ENCODE results near the gene NOS3.
"Not testable (repeated sequence)": the region's sequence is repeated elsewhere in the genome, so short reads cannot be mapped to it uniquely, and the experiment has no call there.

Gene NOS3

GRCh38 chr7:151017370-151017952, 26.6 kb downstream of the NOS3 start:
- DNase-seq (ENCODE audit: low read depth in 2 of 2) = no peak

- peak; percentile 60 to 73 for DNase-seq (ENCODE audit: low read depth in 2 of 2)
These were observed 27.2 kb downstream of the NOS3 start for GRCh38 chr7:151017953-151018420.

GRCh38 chr7:151018421-151019129, 27.8 kb downstream of the NOS3 start:
- no peak for DNase-seq (ENCODE audit: low read depth in 2 of 2)

GRCh38 chr7:151019130-151019447, 28.3 kb downstream of the NOS3 start:
- no peak for DNase-seq (ENCODE audit: low read depth in 2 of 2)

GRCh38 chr7:151020231-151020630, 29.4 kb downstream of the NOS3 start:
- no peak for DNase-seq (ENCODE audit: low read depth in 2 of 2)

GRCh38 chr7:151023232-151023631, 32.4 kb downstream of the NOS3 start:
- DNase-seq (ENCODE audit: low read depth in 2 of 2) = no peak

GRCh38 chr7:151024435-151025056, 33.7 kb downstream of the NOS3 start, which contains the start of gene ATG9B:
ATG9B (minus strand) TSS chr7:151024494; CDS start chr7:151024423, 71 bp downstream.
- DNase-seq (ENCODE audit: low read depth in 2 of 2) = no peak

GRCh38 chr7:151025924-151026671, 35.3 kb downstream of the NOS3 start:
- DNase-seq (ENCODE audit: low read depth in 2 of 2) = no peak

- not testable (repeated sequence) for DNase-seq (ENCODE audit: low read depth in 2 of 2)
These were observed 36.2 kb downstream of the NOS3 start for GRCh38 chr7:151026771-151027727.

- DNase-seq (ENCODE audit: low read depth in 2 of 2) = not testable (repeated sequence)
These were observed 36.9 kb downstream of the NOS3 start for GRCh38 chr7:151027728-151028130.

- DNase-seq (ENCODE audit: low read depth in 2 of 2) = peak; percentile 92 to 99
These were observed 37.5 kb downstream of the NOS3 start, which contains the start of gene ABCB8 for GRCh38 chr7:151028131-151028947. ABCB8 (plus strand) TSS chr7:151028450; CDS start chr7:151028516, 66 bp downstream.

GRCh38 chr7:151028948-151029501, 38.2 kb downstream of the NOS3 start:
- no peak for DNase-seq (ENCODE audit: low read depth in 2 of 2)

GRCh38 chr7:151031011-151031410, 40.2 kb downstream of the NOS3 start:
- no peak for DNase-seq (ENCODE audit: low read depth in 2 of 2)

- DNase-seq (ENCODE audit: low read depth in 2 of 2) = no peak
These were observed 42.4 kb downstream of the NOS3 start for GRCh38 chr7:151032936-151033863.

- no peak for DNase-seq (ENCODE audit: low read depth in 2 of 2)
These were observed 43.0 kb downstream of the NOS3 start for GRCh38 chr7:151033864-151034249.

- DNase-seq (ENCODE audit: low read depth in 2 of 2) = no peak
These were observed 43.7 kb downstream of the NOS3 start for GRCh38 chr7:151034312-151035025.

GRCh38 chr7:151035026-151035717, 44.4 kb downstream of the NOS3 start:
- DNase-seq (ENCODE audit: low read depth in 2 of 2) = no peak

Measured in stimulated activated CD8-positive, alpha-beta memory T cell treated with anti-CD3 and anti-CD28 coated beads, Interleukin-7, amount 100 ng/mL, for 4 hours (primary cell).